GM23338 (cell line): ENCODE data around the gene PCDHGB3. TPM values are rescaled to one million over a fixed set of nuclear protein-coding genes. Genes with fewer than 3 reads are reported as not detected.
"Not testable (repeated sequence)": the region's sequence is repeated elsewhere in the genome, so short reads cannot be mapped to it uniquely, and the experiment has no call there.

Source experiments
- ATAC-seq: fragments of 200-7000 bp; cut with Tn5 transposase; 3 replicates; pipeline ENCODE4 v1.9.1; 2020
- DNase-seq: peaks from one replicate; pipeline ENCODE4 v3.0.0-alpha.2; 2015; ENCODE audit warnings: low spot score
- H2AFZ ChIP-seq: fragments of 200-600 bp; sonication (generic); 2 replicates; pipeline ENCODE4 v1.8.0; 2016; ENCODE audit warnings: antibody characterized with exemption, mild to moderate bottlenecking, moderate library complexity
- H3F3A ChIP-seq: fragments of 200-600 bp; sonication (generic); replicated peaks from 2 replicates; pipeline ENCODE4 v1.8.0; 2017; ENCODE audit warnings: antibody characterized with exemption, mixed run types, low read depth
- H3K27ac ChIP-seq: fragments of 200-600 bp; sonication (generic); 2 replicates; pipeline ENCODE4 v1.6.1; 2016; ENCODE audit warnings: low read depth
- H3K27me3 ChIP-seq: fragments of 200-600 bp; sonication (generic); 2 replicates; pipeline ENCODE4 v1.8.0; 2016; ENCODE audit warnings: mild to moderate bottlenecking, mixed run types, moderate library complexity; ENCODE audit not compliant: insufficient read depth
- H3K36me3 ChIP-seq: fragments of 200-600 bp; sonication (generic); 2 replicates; pipeline ENCODE4 v1.8.0; 2016; ENCODE audit warnings: mild to moderate bottlenecking; ENCODE audit not compliant: insufficient read depth
- H3K4me1 ChIP-seq: fragments of 200-600 bp; sonication (generic); 2 replicates; pipeline ENCODE4 v1.8.0; 2016; ENCODE audit warnings: mild to moderate bottlenecking, moderate library complexity; ENCODE audit not compliant: insufficient read depth
- H3K4me2 ChIP-seq: fragments of 200-600 bp; sonication (generic); 2 replicates; pipeline ENCODE4 v1.7.1; 2017; ENCODE audit warnings: mixed run types
- H3K4me3 ChIP-seq: fragments of 200-600 bp; sonication (generic); 2 replicates; pipeline ENCODE4 v1.6.1; 2016; ENCODE audit warnings: mixed run types
- H3K79me2 ChIP-seq: fragments of 200-600 bp; sonication (generic); replicated peaks from 2 replicates; pipeline ENCODE4 v1.8.0; 2017; ENCODE audit warnings: mild to moderate bottlenecking; ENCODE audit not compliant: insufficient read depth
- H3K9me2 ChIP-seq: fragments of 200-600 bp; sonication (generic); 2 replicates; pipeline ENCODE4 v1.8.0; 2017; ENCODE audit not compliant: insufficient read depth
- H4K20me1 ChIP-seq: fragments of 200-600 bp; sonication (generic); replicated peaks from 2 replicates; pipeline ENCODE4 v1.8.0; 2017; ENCODE audit warnings: mild to moderate bottlenecking; ENCODE audit not compliant: insufficient read depth
- H3K27ac Mint-ChIP-seq: 2 replicates; pipeline ENCODE4 v1.8.0; 2020; ENCODE audit warnings: inconsistent platforms, mild to moderate bottlenecking, moderate library complexity, mixed read lengths
- H3K27me3 Mint-ChIP-seq: 3 replicates; pipeline ENCODE4 v1.8.0; 2022; ENCODE audit warnings: low read depth, mild to moderate bottlenecking, moderate library complexity, mixed read lengths, inconsistent platforms; ENCODE audit not compliant: insufficient read depth, poor library complexity
- H3K36me3 Mint-ChIP-seq: 3 replicates; pipeline ENCODE4 v1.8.0; 2021; ENCODE audit warnings: low read depth, mild to moderate bottlenecking, inconsistent platforms, moderate library complexity, mixed read lengths
- H3K4me1 Mint-ChIP-seq: 3 replicates; pipeline ENCODE4 v1.8.0; 2020; ENCODE audit warnings: mild to moderate bottlenecking, inconsistent platforms, mixed read lengths
- H3K4me3 Mint-ChIP-seq: 3 replicates; pipeline ENCODE4 v1.8.0; 2021; ENCODE audit warnings: moderate library complexity, mild to moderate bottlenecking, inconsistent platforms, mixed read lengths
- H3K9me3 Mint-ChIP-seq: 3 replicates; pipeline ENCODE4 v1.8.0; 2020; ENCODE audit warnings: moderate library complexity, mild to moderate bottlenecking, inconsistent platforms, mixed read lengths
- CREB1 ChIP-seq: fragments of 250-450 bp; sonication (Bioruptor Pico); IDR thresholded peaks from 2 replicates; pipeline ENCODE4 v1.5.0; 2020; ENCODE audit warnings: low read depth, mild to moderate bottlenecking, moderate library complexity
- EZH2 ChIP-seq: fragments of 200-600 bp; sonication (generic); IDR thresholded peaks from one replicate; pipeline ENCODE4 v1.8.0; 2017; ENCODE audit warnings: antibody characterized with exemption, mild to moderate bottlenecking, low read depth; ENCODE audit not compliant: unreplicated experiment
- EZH2phosphoT487 ChIP-seq: fragments of 200-600 bp; sonication (generic); IDR thresholded peaks from one replicate; pipeline ENCODE4 v1.8.1; 2018; ENCODE audit warnings: antibody characterized with exemption; ENCODE audit not compliant: unreplicated experiment
- JUNB ChIP-seq: IDR thresholded peaks from one replicate; pipeline ENCODE4 v1.6.1; 2016; ENCODE audit warnings: antibody characterized with exemption; ENCODE audit not compliant: unreplicated experiment
- NANOG ChIP-seq: IDR thresholded peaks from 2 replicates; pipeline ENCODE4 v1.6.1; 2016; ENCODE audit warnings: antibody characterized with exemption, borderline replicate concordance
- POLR2AphosphoS5 ChIP-seq: IDR thresholded peaks from 2 replicates; pipeline ENCODE4 v1.6.1; 2016; ENCODE audit warnings: antibody characterized with exemption, low read depth
- STAT1 ChIP-seq: IDR thresholded peaks from one replicate; pipeline ENCODE4 v1.6.1; 2016; ENCODE audit warnings: antibody characterized with exemption; ENCODE audit not compliant: unreplicated experiment
- ZNF114 ChIP-seq: fragments of 250-450 bp; sonication (Bioruptor Pico); IDR thresholded peaks from 2 replicates; pipeline ENCODE4 v1.5.0; 2020; ENCODE audit warnings: mild to moderate bottlenecking, moderate library complexity
- ZNF331 ChIP-seq: fragments of 250-450 bp; sonication (Bioruptor Pico); IDR thresholded peaks from 2 replicates; pipeline ENCODE4 v1.5.0; 2020; ENCODE audit warnings: low read depth, mild to moderate bottlenecking, moderate library complexity
- polyA plus RNA-seq: library from polyadenylated mRNA; unstranded; fragments of >200 nt; fragmentation: Nextera tagmentation; extraction: Ambion mirVana; gene quantifications from 2 replicates; pipeline ENCODE4 v1.2.1, GENCODE V29; 2016
- total RNA-seq: library from RNA; depleted of rRNA; stranded (reverse); fragments of >200 nt; shearing (Covaris generic); gene quantifications from 2 replicates; pipeline ENCODE4 v1.2.3, GENCODE V29; 2014
- TF ChIP-seq, protein P1 (sequence below), 2 experiments: fragments of 200-600 bp in 1 of 2; sonication (generic) in 1 of 2; conservative IDR thresholded peaks; 2 replicates each; pipeline versions ENCODE4 v1.5.1 to v1.6.1; 2016 to 2017; ENCODE audit warnings: antibody characterized with exemption in 2 of 2, low read depth in 2 of 2, mild to moderate bottlenecking in 2 of 2, moderate library complexity in 1 of 2
- TF ChIP-seq, protein P2 (sequence below): IDR thresholded peaks from 2 replicates; pipeline ENCODE4 v1.6.1; 2016; ENCODE audit warnings: antibody characterized with exemption
- TF ChIP-seq, protein P3 (sequence below): IDR thresholded peaks from one replicate; pipeline ENCODE4 v1.6.1; 2018; ENCODE audit warnings: antibody characterized with exemption; ENCODE audit not compliant: unreplicated experiment

Gene PCDHGB3
- total and polyA plus RNA-seq, 2 experiments from 2014 or later = 0.24 to 5.8 TPM

DNA sequence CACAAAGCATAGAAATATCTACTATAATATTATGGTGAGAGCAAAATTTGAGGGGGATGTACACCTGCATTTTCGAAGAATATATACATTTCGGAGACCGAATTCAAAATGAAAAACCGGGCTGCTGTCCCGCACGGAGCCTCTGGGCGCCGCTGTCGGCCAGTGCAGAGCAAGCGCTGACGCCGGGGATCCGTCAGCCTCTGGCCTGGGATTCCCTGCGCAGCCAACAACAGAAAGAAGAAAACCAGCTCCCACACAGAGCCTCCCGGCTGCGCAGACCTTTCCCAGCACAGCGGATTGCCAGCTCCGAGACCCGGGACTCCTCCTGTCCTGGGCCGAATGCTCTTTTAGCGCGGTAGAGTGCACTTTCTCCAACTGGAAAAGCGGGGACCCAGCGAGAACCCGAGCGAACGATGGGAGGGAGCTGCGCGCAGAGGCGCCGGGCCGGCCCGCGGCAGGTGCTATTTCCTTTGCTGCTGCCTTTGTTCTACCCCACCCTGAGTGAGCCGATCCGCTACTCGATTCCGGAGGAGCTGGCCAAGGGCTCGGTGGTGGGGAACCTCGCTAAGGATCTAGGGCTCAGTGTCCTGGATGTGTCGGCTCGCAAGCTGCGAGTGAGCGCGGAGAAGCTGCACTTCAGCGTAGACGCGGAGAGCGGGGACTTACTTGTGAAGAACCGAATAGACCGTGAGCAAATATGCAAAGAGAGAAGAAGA is 37.9 kb downstream of the PCDHGB3 start, which contains the start of gene PCDHGB6:
Gene PCDHGB6, plus strand, starts transcription at position 232 of the 716 bp plus-strand sequence. Its CDS starts 182 bp downstream, at position 414.
- H3K4me1 Mint-ChIP-seq, H3K79me2 ChIP-seq, H3K27me3 ChIP-seq, H3K27ac Mint-ChIP-seq, H3K27ac ChIP-seq, H3K36me3 ChIP-seq, H3F3A ChIP-seq, H3K9me2 ChIP-seq, H4K20me1 ChIP-seq, H3K4me1 ChIP-seq: not testable (repeated sequence)
- Mint-ChIP-seq H3K27me3 (peaks cover 12% of the 10 kb centered on the region), H3K4me3 (peak within 1 kb of the TSS; percentile 92), H3K36me3 (peaks cover 34% of the 10 kb centered on the region), H3K9me3 (peaks cover 30% of the 10 kb centered on the region)
- peak within 1 kb of the TSS; percentile 86 for H3K4me3 ChIP-seq
- H2AFZ ChIP-seq = peak within 1 kb of the TSS; percentile 84
- H3K4me2 ChIP-seq = peak within 1 kb of the TSS; percentile 88
- peak; percentile 67 for TF ChIP-seq CREB1 (CRISPR knock-in tag)
- TF ChIP-seq, protein P1, sequence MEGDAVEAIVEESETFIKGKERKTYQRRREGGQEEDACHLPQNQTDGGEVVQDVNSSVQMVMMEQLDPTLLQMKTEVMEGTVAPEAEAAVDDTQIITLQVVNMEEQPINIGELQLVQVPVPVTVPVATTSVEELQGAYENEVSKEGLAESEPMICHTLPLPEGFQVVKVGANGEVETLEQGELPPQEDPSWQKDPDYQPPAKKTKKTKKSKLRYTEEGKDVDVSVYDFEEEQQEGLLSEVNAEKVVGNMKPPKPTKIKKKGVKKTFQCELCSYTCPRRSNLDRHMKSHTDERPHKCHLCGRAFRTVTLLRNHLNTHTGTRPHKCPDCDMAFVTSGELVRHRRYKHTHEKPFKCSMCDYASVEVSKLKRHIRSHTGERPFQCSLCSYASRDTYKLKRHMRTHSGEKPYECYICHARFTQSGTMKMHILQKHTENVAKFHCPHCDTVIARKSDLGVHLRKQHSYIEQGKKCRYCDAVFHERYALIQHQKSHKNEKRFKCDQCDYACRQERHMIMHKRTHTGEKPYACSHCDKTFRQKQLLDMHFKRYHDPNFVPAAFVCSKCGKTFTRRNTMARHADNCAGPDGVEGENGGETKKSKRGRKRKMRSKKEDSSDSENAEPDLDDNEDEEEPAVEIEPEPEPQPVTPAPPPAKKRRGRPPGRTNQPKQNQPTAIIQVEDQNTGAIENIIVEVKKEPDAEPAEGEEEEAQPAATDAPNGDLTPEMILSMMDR (conservative IDR thresholded peaks at IDR 0.05; ENCODE audit: low read depth in 2 of 2) = peak; percentile 81
- peak; percentile 89 for DNase-seq
- ATAC-seq = peak; percentile 95

DNA sequence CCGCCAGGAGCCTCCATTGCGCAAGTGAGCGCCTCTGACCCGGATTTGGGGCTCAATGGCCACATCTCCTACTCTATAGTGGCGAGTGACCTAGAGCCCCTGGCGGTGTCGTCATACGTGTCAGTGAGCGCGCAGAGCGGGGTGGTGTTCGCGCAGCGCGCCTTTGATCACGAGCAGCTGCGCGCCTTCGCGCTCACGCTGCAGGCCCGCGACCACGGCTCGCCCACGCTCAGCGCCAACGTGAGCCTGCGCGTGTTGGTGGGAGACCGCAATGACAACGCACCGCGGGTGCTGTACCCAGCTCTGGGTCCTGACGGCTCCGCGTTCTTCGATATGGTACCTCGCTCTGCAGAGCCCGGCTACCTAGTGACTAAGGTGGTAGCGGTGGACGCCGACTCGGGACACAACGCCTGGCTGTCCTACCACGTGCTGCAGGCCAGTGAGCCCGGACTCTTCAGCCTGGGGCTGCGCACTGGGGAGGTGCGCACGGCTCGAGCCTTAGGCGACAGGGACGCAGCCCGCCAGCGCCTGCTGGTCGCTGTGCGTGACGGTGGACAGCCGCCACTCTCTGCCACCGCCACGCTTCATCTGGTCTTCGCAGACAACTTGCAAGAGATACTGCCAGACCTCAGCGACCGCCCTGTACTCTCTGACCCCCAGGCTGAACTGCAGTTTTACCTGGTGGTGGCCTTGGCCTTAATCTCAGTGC is 39.7 kb downstream of the PCDHGB3 start:
- Mint-ChIP-seq H3K27ac (no peak overlapping the region), H3K9me3 (peaks cover 37% of the 10 kb centered on the region), H3K4me3 (peak overlapping the region; percentile 28; the same call in 1 of the 3 replicates), H3K36me3 (peaks cover 39% of the 10 kb centered on the region), H3K27me3 (peaks cover 15% of the 10 kb centered on the region), H3K4me1 (peaks cover 8% of the 10 kb centered on the region)
- no peak overlapping the region for H3K4me3 ChIP-seq
- no peaks in the 10 kb centered on the region for H3K36me3 ChIP-seq
- H3K27ac ChIP-seq = no peak overlapping the region
- 0 out of 2 replicates have a peak, but pooled peaks cover 4% of the 10 kb centered on the region for H3K79me2 ChIP-seq
- no peaks in the 10 kb centered on the region for H3F3A ChIP-seq
- H3K9me2 ChIP-seq = no peaks in the 10 kb centered on the region
- H3K4me2 ChIP-seq = no peak overlapping the region
- H3K4me1 ChIP-seq = peaks cover 5% of the 10 kb centered on the region
- peaks cover 7% of the 10 kb centered on the region; the same call in 1 of the 2 replicates for H4K20me1 ChIP-seq
- ATAC-seq (no peak), DNase-seq (no peak)
- H2AFZ ChIP-seq = no peak overlapping the region
- H3K27me3 ChIP-seq = peaks cover 8% of the 10 kb centered on the region
- TF ChIP-seq ZNF331 (CRISPR knock-in tag) (no peak), STAT1 (no peak), POLR2AphosphoS5 (no peak), ZNF114 (CRISPR knock-in tag) (no peak), JUNB (no peak), NANOG (no peak), EZH2 (no peak), EZH2phosphoT487 (no peak), CREB1 (CRISPR knock-in tag) (no peak)
- TF ChIP-seq, protein P2, sequence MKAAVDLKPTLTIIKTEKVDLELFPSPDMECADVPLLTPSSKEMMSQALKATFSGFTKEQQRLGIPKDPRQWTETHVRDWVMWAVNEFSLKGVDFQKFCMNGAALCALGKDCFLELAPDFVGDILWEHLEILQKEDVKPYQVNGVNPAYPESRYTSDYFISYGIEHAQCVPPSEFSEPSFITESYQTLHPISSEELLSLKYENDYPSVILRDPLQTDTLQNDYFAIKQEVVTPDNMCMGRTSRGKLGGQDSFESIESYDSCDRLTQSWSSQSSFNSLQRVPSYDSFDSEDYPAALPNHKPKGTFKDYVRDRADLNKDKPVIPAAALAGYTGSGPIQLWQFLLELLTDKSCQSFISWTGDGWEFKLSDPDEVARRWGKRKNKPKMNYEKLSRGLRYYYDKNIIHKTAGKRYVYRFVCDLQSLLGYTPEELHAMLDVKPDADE = no peak
- TF ChIP-seq, protein P3, sequence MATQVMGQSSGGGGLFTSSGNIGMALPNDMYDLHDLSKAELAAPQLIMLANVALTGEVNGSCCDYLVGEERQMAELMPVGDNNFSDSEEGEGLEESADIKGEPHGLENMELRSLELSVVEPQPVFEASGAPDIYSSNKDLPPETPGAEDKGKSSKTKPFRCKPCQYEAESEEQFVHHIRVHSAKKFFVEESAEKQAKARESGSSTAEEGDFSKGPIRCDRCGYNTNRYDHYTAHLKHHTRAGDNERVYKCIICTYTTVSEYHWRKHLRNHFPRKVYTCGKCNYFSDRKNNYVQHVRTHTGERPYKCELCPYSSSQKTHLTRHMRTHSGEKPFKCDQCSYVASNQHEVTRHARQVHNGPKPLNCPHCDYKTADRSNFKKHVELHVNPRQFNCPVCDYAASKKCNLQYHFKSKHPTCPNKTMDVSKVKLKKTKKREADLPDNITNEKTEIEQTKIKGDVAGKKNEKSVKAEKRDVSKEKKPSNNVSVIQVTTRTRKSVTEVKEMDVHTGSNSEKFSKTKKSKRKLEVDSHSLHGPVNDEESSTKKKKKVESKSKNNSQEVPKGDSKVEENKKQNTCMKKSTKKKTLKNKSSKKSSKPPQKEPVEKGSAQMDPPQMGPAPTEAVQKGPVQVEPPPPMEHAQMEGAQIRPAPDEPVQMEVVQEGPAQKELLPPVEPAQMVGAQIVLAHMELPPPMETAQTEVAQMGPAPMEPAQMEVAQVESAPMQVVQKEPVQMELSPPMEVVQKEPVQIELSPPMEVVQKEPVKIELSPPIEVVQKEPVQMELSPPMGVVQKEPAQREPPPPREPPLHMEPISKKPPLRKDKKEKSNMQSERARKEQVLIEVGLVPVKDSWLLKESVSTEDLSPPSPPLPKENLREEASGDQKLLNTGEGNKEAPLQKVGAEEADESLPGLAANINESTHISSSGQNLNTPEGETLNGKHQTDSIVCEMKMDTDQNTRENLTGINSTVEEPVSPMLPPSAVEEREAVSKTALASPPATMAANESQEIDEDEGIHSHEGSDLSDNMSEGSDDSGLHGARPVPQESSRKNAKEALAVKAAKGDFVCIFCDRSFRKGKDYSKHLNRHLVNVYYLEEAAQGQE = no peak
- TF ChIP-seq, protein P1 (conservative IDR thresholded peaks at IDR 0.05; ENCODE audit: low read depth in 2 of 2) = no peak
